ENCODE data around the gene UBXN6. TPM values are rescaled to one million over a fixed set of nuclear protein-coding genes. Genes with fewer than 3 reads are reported as not detected.

Gene UBXN6
- polyA plus RNA-seq (2013, experiment 1 of 2; ENCODE audit: insufficient read length) = 94.9 TPM
- polyA plus RNA-seq (2013, experiment 2 of 2; ENCODE audit: insufficient read length) = 89.2 TPM

GRCh38 chr19:4457654-4458395, at the start of gene UBXN6:
Gene UBXN6, minus strand, starts transcription at chr19:4457794. Its CDS starts 97 bp downstream, at chr19:4457697.
- DNase-seq = peak; percentile 99

- DNase-seq = no peak
These were observed 49.5 kb upstream of the UBXN6 start for GRCh38 chr19:4507150-4507452.

- DNase-seq = peak; percentile 52
These were observed 49.0 kb upstream of the UBXN6 start for GRCh38 chr19:4506449-4507149.

- DNase-seq = no peak
These were observed 48.2 kb upstream of the UBXN6 start for GRCh38 chr19:4505570-4506448.

- DNase-seq = no peak
These were observed 47.4 kb upstream of the UBXN6 start for GRCh38 chr19:4504891-4505569.

GRCh38 chr19:4504297-4504701, 46.7 kb upstream of the UBXN6 start:
- DNase-seq = no peak

- DNase-seq = no peak
These were observed 46.2 kb upstream of the UBXN6 start for GRCh38 chr19:4503825-4504170.

- no peak for DNase-seq
These were observed 45.7 kb upstream of the UBXN6 start for GRCh38 chr19:4503132-4503824.

- DNase-seq = no peak
These were observed 44.9 kb upstream of the UBXN6 start for GRCh38 chr19:4502282-4503131.

GRCh38 chr19:4501691-4502090, 44.1 kb upstream of the UBXN6 start:
- DNase-seq = no peak

GRCh38 chr19:4500841-4501591, 43.4 kb upstream of the UBXN6 start:
- DNase-seq = no peak

- no peak for DNase-seq
These were observed 42.3 kb upstream of the UBXN6 start for GRCh38 chr19:4499855-4500254.

GRCh38 chr19:4499318-4499717, 41.7 kb upstream of the UBXN6 start:
- DNase-seq = no peak

GRCh38 chr19:4498694-4499093, 41.1 kb upstream of the UBXN6 start:
- no peak for DNase-seq

GRCh38 chr19:4497770-4498389, 40.3 kb upstream of the UBXN6 start:
- DNase-seq = no peak

- no peak for DNase-seq
These were observed 38.7 kb upstream of the UBXN6 start for GRCh38 chr19:4496304-4496703.

- DNase-seq = no peak
These were observed 37.9 kb upstream of the UBXN6 start for GRCh38 chr19:4495471-4495870.

GRCh38 chr19:4494691-4495064, 37.1 kb upstream of the UBXN6 start:
- DNase-seq = no peak

- DNase-seq = no peak
These were observed 36.5 kb upstream of the UBXN6 start for GRCh38 chr19:4493929-4494690.

All from fibroblast of skin of scalp (primary cell).